SK-N-SH (cell line): ENCODE measurements around the gene ERVW-1. TPM values are rescaled to one million over a fixed set of nuclear protein-coding genes. Genes with fewer than 3 reads are reported as not detected.

Experiments
- CTCF ChIA-PET: fragments of 300-600, 350-600 bp; formaldehyde crosslinking; extraction: SDS; loops from one replicate; lab custom pipeline; 2021; lab: Yijun Ruan, JAX
- POLR2A ChIA-PET: fragments of 350-600 bp; sonication (Branson Sonifier 250); formaldehyde crosslinking; extraction: SDS; loops from one replicate; lab custom pipeline; 2020; ENCODE audit warnings: antibody characterized with exemption, inconsistent platforms; lab: Yijun Ruan, JAX
- DNase-seq: peaks from one replicate; pipeline ENCODE4 v3.0.0; 2012
- H2AFZ ChIP-seq: fragments of 200-600 bp; sonication (generic); 2 replicates; pipeline ENCODE4 v1.8.1; 2016; ENCODE audit warnings: antibody characterized with exemption, mild to moderate bottlenecking, low read depth
- H3F3A ChIP-seq: fragments of 200-600 bp; sonication (generic); replicated peaks from 2 replicates; pipeline ENCODE3; 2016; ENCODE audit warnings: antibody characterized with exemption, mild to moderate bottlenecking; ENCODE audit not compliant: insufficient read depth
- H3K27ac ChIP-seq, 2 experiments: fragments of 200-500 bp in 1 of 2; fragments of 200-600 bp in 1 of 2; sonication (Bioruptor generic) in 1 of 2; sonication (generic), shearing (Covaris generic) in 1 of 2; 2 replicates each; pipeline versions ENCODE4 v1.5.1 to v1.6.1; 2014 to 2016; ENCODE audit warnings: low read depth in 2 of 2, inconsistent platforms in 1 of 2, low read length in 1 of 2, mild to moderate bottlenecking in 1 of 2, mixed read lengths in 1 of 2
- H3K27me3 ChIP-seq: fragments of 200-600 bp; sonication (generic), shearing (Covaris generic); 2 replicates; pipeline ENCODE4 v1.6.1; 2016; ENCODE audit warnings: mixed run types; ENCODE audit not compliant: insufficient read depth
- H3K36me3 ChIP-seq, 2 experiments: fragments of 200-500 bp in 1 of 2; fragments of 200-600 bp in 1 of 2; sonication (Bioruptor generic) in 1 of 2; sonication (generic) in 1 of 2; replicated peaks in 1 of 2; 2 replicates each; pipeline versions ENCODE3 to v1.5.1; 2014 to 2016; ENCODE audit warnings: low read length in 1 of 2, mild to moderate bottlenecking in 1 of 2; ENCODE audit not compliant: insufficient read depth in 2 of 2, control insufficient read depth in 1 of 2
- H3K4me1 ChIP-seq, 2 experiments: fragments of 200-500 bp in 1 of 2; fragments of 200-600 bp in 1 of 2; sonication (Bioruptor generic) in 1 of 2; sonication (generic), shearing (Covaris generic) in 1 of 2; 2 replicates each; pipeline versions ENCODE4 v1.5.1 to v1.6.1; 2014 to 2016; ENCODE audit warnings: low read depth in 1 of 2, low read length in 1 of 2, mixed run types in 1 of 2; ENCODE audit not compliant: insufficient read depth in 2 of 2, control insufficient read depth in 1 of 2
- H3K4me2 ChIP-seq: fragments of 200-600 bp; sonication (generic), shearing (Covaris generic); 2 replicates; pipeline ENCODE4 v1.6.1; 2017; ENCODE audit warnings: mixed run types
- H3K4me3 ChIP-seq, 2 experiments: fragments of 200-500 bp in 1 of 2; fragments of 200-600 bp in 1 of 2; sonication (Bioruptor generic) in 1 of 2; sonication (generic), shearing (Covaris generic) in 1 of 2; 2 replicates each; pipeline versions ENCODE4 v1.5.1 to v1.8.1; 2014 to 2016; ENCODE audit warnings: low read depth in 2 of 2, inconsistent platforms in 1 of 2, low read length in 1 of 2, mild to moderate bottlenecking in 1 of 2, mixed read lengths in 1 of 2, moderate library complexity in 1 of 2
- H3K79me2 ChIP-seq: fragments of 200-600 bp; sonication (generic); 2 replicates; pipeline ENCODE4 v1.8.1; 2017; ENCODE audit warnings: mild to moderate bottlenecking; ENCODE audit not compliant: insufficient read depth
- H3K9ac ChIP-seq: fragments of 200-600 bp; sonication (generic); 2 replicates; pipeline ENCODE4 v1.6.1; 2017; ENCODE audit warnings: mixed run types
- H3K9me2 ChIP-seq: fragments of 200-600 bp; sonication (generic); 2 replicates; pipeline ENCODE4 v1.6.1; 2017; ENCODE audit warnings: mixed run types
- H3K9me3 ChIP-seq: fragments of 200-600 bp; sonication (generic); 2 replicates; pipeline ENCODE4 v1.6.1; 2017; ENCODE audit warnings: mixed run types, mild to moderate bottlenecking, moderate library complexity
- H4K20me1 ChIP-seq: fragments of 200-600 bp; sonication (generic); 2 replicates; pipeline ENCODE4 v1.6.1; 2017; ENCODE audit warnings: mild to moderate bottlenecking, mixed run types; ENCODE audit not compliant: insufficient read depth
- CHD2 ChIP-seq: fragments of 150-350 bp; IDR thresholded peaks from 2 replicates; pipeline ENCODE4 v1.6.1; 2018; ENCODE audit warnings: low read length; ENCODE audit not compliant: partially characterized antibody
- CTCF ChIP-seq: fragments of 200-600 bp; sonication (generic); IDR thresholded peaks from 2 replicates; pipeline ENCODE4 v1.6.1; 2017; ENCODE audit warnings: antibody characterized with exemption, mild to moderate bottlenecking, moderate library complexity
- ELF1 ChIP-seq: IDR thresholded peaks from 2 replicates; pipeline ENCODE4 v1.4.0; 2012
- FOXJ3 ChIP-seq: sonication (generic); formaldehyde crosslinking; IDR thresholded peaks from 2 replicates; pipeline ENCODE4 v1.5.1; 2020; ENCODE audit warnings: mild to moderate bottlenecking, missing genetic modification reagents
- FOXM1 ChIP-seq: IDR thresholded peaks from 2 replicates; pipeline ENCODE4 v1.4.0; 2012; ENCODE audit warnings: low read depth, mild to moderate bottlenecking
- GABPA ChIP-seq: IDR thresholded peaks from 2 replicates; pipeline ENCODE4 v1.4.0; 2012; ENCODE audit warnings: low read depth, mild to moderate bottlenecking
- GATA2 ChIP-seq: sonication (generic); formaldehyde crosslinking; IDR thresholded peaks from 2 replicates; pipeline ENCODE4 v1.5.0; 2020; ENCODE audit warnings: mild to moderate bottlenecking, missing genetic modification reagents
- MEF2A ChIP-seq: IDR thresholded peaks from 2 replicates; pipeline ENCODE4 v1.4.0; 2012; ENCODE audit warnings: low read depth, borderline replicate concordance
- MXI1 ChIP-seq: IDR thresholded peaks from 2 replicates; pipeline ENCODE4 v1.6.1; 2012; ENCODE audit warnings: mild to moderate bottlenecking, low read depth, low read length, improper control_type of control experiment
- PBX3 ChIP-seq: IDR thresholded peaks from 2 replicates; pipeline ENCODE4; 2012
- POLR2AphosphoS5 ChIP-seq: IDR thresholded peaks from 2 replicates; pipeline ENCODE4 v1.6.1; 2012; ENCODE audit warnings: low read depth, low read length
- REST ChIP-seq: IDR thresholded peaks from 2 replicates; pipeline ENCODE4 v1.6.1; 2012; ENCODE audit warnings: mild to moderate bottlenecking, low read depth, low read length, moderate library complexity
- RXRA ChIP-seq: IDR thresholded peaks from 2 replicates; pipeline ENCODE4 v1.4.0; 2012; ENCODE audit warnings: low read depth, mild to moderate bottlenecking, borderline replicate concordance
- TCF12 ChIP-seq: IDR thresholded peaks from 2 replicates; pipeline ENCODE4 v1.4.0; 2012
- YY1 ChIP-seq: IDR thresholded peaks from 2 replicates; pipeline ENCODE4 v1.4.0; 2012; ENCODE audit warnings: low read depth, mild to moderate bottlenecking
- WGBS: methylation state at CpG from one replicate; pipeline ENCODE4 v1.1.6; 2017; ENCODE audit warnings: low lambda C conversion rate; 5-methylcytosine and 5-hydroxymethylcytosine counted together
- polyA plus RNA-seq, 3 experiments: library from polyadenylated mRNA; depleted of rRNA; stranded (reverse); fragments of >200 nt; gene quantifications; 2 replicates each; pipeline ENCODE4 v1.2.3, GENCODE V29; 2012
- TF ChIP-seq, protein P1 (sequence below): IDR thresholded peaks from 2 replicates; pipeline ENCODE4 v1.4.0; 2012; ENCODE audit warnings: low read depth, borderline replicate concordance

Gene ERVW-1
- polyA plus RNA-seq, 1 of the 3 experiments (the other 2 are of a cell fraction): not detected

- ChIA-PET POLR2A (no interaction called here), CTCF (interaction anchor here (1.0 to 2.6 kb wide), 2 partner anchors 8 to 14 kb away, joined by 3 to 15 read pairs; partner anchors contain the start of gene GATAD1)
- H4K20me1 ChIP-seq: no peaks in the 10 kb centered on the region
These were observed 45.3 kb downstream of the ERVW-1 start for GRCh38 chr7:92432299-92432946.

More at GRCh38 chr7:92432299-92432946, 45.3 kb downstream of the ERVW-1 start:
- TF ChIP-seq CHD2 (no peak), MXI1 (no peak), CTCF (no peak), PBX3 (no peak), POLR2AphosphoS5 (no peak), MEF2A (no peak), FOXJ3 (no peak), FOXM1 (no peak), TCF12 (no peak), ELF1 (no peak), REST (no peak), YY1 (no peak), GATA2 (CRISPR knock-in tag) (no peak), RXRA (no peak), GABPA (no peak)
- TF ChIP-seq, protein P1, sequence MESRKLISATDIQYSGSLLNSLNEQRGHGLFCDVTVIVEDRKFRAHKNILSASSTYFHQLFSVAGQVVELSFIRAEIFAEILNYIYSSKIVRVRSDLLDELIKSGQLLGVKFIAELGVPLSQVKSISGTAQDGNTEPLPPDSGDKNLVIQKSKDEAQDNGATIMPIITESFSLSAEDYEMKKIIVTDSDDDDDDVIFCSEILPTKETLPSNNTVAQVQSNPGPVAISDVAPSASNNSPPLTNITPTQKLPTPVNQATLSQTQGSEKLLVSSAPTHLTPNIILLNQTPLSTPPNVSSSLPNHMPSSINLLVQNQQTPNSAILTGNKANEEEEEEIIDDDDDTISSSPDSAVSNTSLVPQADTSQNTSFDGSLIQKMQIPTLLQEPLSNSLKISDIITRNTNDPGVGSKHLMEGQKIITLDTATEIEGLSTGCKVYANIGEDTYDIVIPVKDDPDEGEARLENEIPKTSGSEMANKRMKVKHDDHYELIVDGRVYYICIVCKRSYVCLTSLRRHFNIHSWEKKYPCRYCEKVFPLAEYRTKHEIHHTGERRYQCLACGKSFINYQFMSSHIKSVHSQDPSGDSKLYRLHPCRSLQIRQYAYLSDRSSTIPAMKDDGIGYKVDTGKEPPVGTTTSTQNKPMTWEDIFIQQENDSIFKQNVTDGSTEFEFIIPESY: no peak
- TF ChIP-seq, all 33 proteins: peak for 0
- Histone ChIP-seq H3F3A (peaks cover 3% of the 10 kb centered on the region), H3K79me2 (no peaks in the 10 kb centered on the region), H2AFZ (no peak overlapping the region), H3K36me3 (no peaks in the 10 kb centered on the region), H3K27ac (no peak overlapping the region), H3K9me3 (no peaks in the 10 kb centered on the region), H3K4me3 (no peak overlapping the region), H3K27me3 (no peaks in the 10 kb centered on the region), H3K4me2 (no peak overlapping the region), H3K4me1 (no peaks in the 10 kb centered on the region), H3K9ac (no peak overlapping the region), H3K9me2 (no peaks in the 10 kb centered on the region)
- WGBS: 62% methylated on average over 3 of the region's 3 CpGs
- DNase-seq: no peak
